Endothelial cell of umbilical vein (primary cell): ENCODE measurements around the gene LYSMD4.

Experiments used
- JUN ChIP-seq: IDR thresholded peaks from 2 replicates; pipeline ENCODE4 v1.6.1; 2011; ENCODE audit warnings: borderline replicate concordance, low read depth; ENCODE audit not compliant: insufficient read length, insufficient read depth
- POLR2AphosphoS5 ChIP-seq: IDR thresholded peaks from 2 replicates; pipeline ENCODE4 v1.6.1; 2012; ENCODE audit warnings: low read depth, mild to moderate bottlenecking, control low read depth, low read length, moderate library complexity; ENCODE audit not compliant: insufficient read depth
- TF ChIP-seq, protein P1 (sequence below), 2 donors: IDR thresholded peaks; 1 replicate in 1 of 2; 2 replicates in 1 of 2; pipeline ENCODE4 v1.5.1; 2011; ENCODE audit warnings: low read length in 2 of 2, mild to moderate bottlenecking in 2 of 2, moderate library complexity in 2 of 2, control low read depth in 1 of 2, inconsistent platforms in 1 of 2, low read depth in 1 of 2; ENCODE audit not compliant: insufficient read depth in 1 of 2; ENCODE audit errors: extremely low read depth in 1 of 2
- TF ChIP-seq, protein P2 (sequence below): IDR thresholded peaks from 2 replicates; pipeline ENCODE4 v1.6.1; 2011; ENCODE audit not compliant: insufficient read depth, insufficient read length

DNA sequence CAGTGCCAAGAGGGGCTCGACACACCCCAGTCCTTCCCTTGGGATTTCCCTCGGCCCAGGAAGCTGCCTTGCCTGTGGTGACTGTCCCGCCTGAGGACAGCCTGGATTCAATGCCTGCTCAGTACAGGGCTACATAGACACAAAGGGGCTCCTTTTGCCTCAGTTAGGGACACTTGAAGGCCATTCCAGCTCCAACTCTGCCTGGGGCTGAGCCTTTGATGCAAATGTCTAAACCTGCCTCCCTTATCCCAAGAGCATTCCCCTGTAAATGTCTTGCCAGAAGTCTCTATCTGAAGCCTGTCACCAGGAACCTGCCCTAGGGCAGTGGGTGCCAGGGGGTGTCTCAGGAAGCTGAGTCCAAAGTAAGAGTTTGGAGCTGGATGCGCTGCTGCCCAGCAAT is 19.3 kb upstream of the LYSMD4 start:
- TF ChIP-seq, protein P1, sequence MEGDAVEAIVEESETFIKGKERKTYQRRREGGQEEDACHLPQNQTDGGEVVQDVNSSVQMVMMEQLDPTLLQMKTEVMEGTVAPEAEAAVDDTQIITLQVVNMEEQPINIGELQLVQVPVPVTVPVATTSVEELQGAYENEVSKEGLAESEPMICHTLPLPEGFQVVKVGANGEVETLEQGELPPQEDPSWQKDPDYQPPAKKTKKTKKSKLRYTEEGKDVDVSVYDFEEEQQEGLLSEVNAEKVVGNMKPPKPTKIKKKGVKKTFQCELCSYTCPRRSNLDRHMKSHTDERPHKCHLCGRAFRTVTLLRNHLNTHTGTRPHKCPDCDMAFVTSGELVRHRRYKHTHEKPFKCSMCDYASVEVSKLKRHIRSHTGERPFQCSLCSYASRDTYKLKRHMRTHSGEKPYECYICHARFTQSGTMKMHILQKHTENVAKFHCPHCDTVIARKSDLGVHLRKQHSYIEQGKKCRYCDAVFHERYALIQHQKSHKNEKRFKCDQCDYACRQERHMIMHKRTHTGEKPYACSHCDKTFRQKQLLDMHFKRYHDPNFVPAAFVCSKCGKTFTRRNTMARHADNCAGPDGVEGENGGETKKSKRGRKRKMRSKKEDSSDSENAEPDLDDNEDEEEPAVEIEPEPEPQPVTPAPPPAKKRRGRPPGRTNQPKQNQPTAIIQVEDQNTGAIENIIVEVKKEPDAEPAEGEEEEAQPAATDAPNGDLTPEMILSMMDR (IDR thresholded peaks at IDR 0.05; ENCODE audit: extremely low read depth in 1 of 2, insufficient read depth in 1 of 2, low read depth in 1 of 2, low read length in 2 of 2) = no peak
- TF ChIP-seq POLR2AphosphoS5 (no peak), JUN (no peak)
- TF ChIP-seq, protein P2, sequence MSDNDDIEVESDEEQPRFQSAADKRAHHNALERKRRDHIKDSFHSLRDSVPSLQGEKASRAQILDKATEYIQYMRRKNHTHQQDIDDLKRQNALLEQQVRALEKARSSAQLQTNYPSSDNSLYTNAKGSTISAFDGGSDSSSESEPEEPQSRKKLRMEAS = no peak
